AG09319 (cell line): ENCODE results near the gene TMEM41A.
"Not testable (repeated sequence)": the region's sequence is repeated elsewhere in the genome, so short reads cannot be mapped to it uniquely, and the experiment has no call there.

ENCODE experiments used
- DNase-seq: peaks from one replicate; pipeline ENCODE4 v3.0.0-alpha.2; 2010; ENCODE audit warnings: low read depth; ENCODE audit errors: extremely low read depth
- CTCF ChIP-seq: IDR thresholded peaks from 2 replicates; pipeline ENCODE4 v1.5.1; 2011; ENCODE audit warnings: low read depth, mild to moderate bottlenecking, inconsistent platforms, low read length, moderate library complexity

Gene TMEM41A

GRCh38 chr3:185489462-185489861, 9.4 kb downstream of the TMEM41A start:
- no peak for DNase-seq
- no peak for TF ChIP-seq CTCF

- no peak for DNase-seq
- no peak for TF ChIP-seq CTCF
Measured at GRCh38 chr3:185488465-185488864, 10.4 kb downstream of the TMEM41A start.

GRCh38 chr3:185486394-185486793, 12.4 kb downstream of the TMEM41A start:
- no peak for TF ChIP-seq CTCF
- DNase-seq, result no peak

- no peak for TF ChIP-seq CTCF
- DNase-seq, result no peak
Measured at GRCh38 chr3:185484296-185484695, 14.5 kb downstream of the TMEM41A start.

GRCh38 chr3:185479373-185479945, 19.4 kb downstream of the TMEM41A start:
- no peak for DNase-seq
- TF ChIP-seq CTCF, result no peak

GRCh38 chr3:185477316-185477715, 21.5 kb downstream of the TMEM41A start:
- DNase-seq, result no peak
- TF ChIP-seq CTCF, result no peak

- not testable (repeated sequence) for DNase-seq
Measured at GRCh38 chr3:185474922-185475321, 23.9 kb downstream of the TMEM41A start.

- DNase-seq, result no peak
- TF ChIP-seq CTCF, result no peak
Measured at GRCh38 chr3:185473290-185473815, 25.5 kb downstream of the TMEM41A start.
